CD4-positive, alpha-beta T cell treated with Interferon gamma for 1 hour (primary cell): Measurements from ENCODE around the gene ARID4B.
"Not testable (repeated sequence)": the region's sequence is repeated elsewhere in the genome, so short reads cannot be mapped to it uniquely, and the experiment has no call there.

ENCODE experiments used
- DNase-seq: peaks from one replicate; pipeline ENCODE4 v3.0.0-alpha.2; 2020

ARID4B gene

GRCh38 chr1:235329139-235329902 is 1.3 kb upstream of the ARID4B start:
- DNase-seq = peak; percentile 56

DNA sequence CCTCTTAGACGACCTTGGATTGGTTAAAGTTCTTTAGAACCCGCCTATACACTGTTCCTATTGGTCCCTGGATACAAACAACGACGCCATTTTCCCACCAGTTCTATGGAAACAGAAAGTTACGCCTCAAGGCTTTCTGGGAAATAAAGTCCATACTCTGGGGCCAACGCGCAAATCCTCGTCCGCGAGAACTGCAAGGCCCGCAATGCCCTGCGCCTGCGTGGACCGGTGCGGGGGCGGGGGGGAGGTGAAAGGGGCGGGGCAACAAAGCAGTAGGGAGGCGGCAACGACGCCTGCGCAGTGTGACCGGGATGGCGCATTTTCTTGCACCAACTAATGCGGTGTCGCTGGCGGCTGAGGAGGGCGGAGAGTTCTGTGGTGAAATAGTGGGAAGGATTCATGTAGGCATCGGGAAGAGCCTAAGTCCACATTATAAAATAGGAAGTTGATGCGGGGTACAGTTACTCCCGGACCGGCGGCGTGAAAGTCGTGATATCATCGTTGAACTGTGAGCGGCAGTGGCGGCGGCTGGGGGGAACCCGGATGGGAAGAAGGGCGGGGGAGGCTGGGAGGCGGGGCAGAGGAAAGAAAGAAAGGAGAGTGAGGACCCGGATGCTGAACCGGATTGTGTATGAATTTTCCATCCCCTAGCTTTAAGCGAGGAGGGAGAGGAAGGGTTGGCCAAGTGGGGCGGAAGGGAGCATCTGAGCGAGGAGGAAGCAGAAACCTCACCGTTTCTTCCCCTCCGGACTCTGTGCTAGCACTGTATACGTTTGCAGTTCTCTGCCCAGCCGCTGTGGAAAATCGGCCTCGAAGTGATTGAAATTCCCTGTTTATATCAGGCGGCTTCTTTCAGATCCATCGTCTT is 526 bp upstream of the ARID4B start, which contains the start of gene GGPS1:
Gene GGPS1 (plus strand): TSS at position 300 of the 868 bp plus-strand sequence. CDS start 6,695 bp downstream, outside the sequence.
- peak; percentile 98 for DNase-seq

GRCh38 chr1:235326719-235327558 is 1.0 kb downstream of the ARID4B start:
- peak; percentile 65 for DNase-seq

- DNase-seq = no peak
These were observed 2.1 kb downstream of the ARID4B start for GRCh38 chr1:235325854-235326253.

DNA sequence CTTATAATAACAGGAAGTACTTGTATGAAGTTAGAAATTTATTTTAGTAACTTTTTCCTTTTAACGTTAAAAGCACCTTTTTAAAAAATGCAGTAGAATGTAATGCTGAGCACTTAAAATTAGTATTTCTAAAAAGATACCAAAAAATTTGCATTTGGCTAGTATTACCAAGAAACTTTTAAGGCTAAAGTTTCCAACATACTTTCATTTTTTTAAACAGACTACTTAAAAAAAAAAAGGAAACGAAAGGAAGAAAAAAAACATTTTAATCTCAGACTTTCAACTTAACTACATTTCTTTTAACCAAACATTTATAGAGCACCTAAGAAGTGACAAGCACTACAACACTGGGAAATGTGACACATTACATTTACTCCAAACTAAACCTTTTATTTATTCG is 2.8 kb downstream of the ARID4B start:
- DNase-seq = no peak

GRCh38 chr1:235324296-235324695 is 3.7 kb downstream of the ARID4B start:
- no peak for DNase-seq

- no peak for DNase-seq
These were observed 7.3 kb downstream of the ARID4B start for GRCh38 chr1:235320521-235321179.

GRCh38 chr1:235319255-235319654 is 8.7 kb downstream of the ARID4B start:
- no peak for DNase-seq

GRCh38 chr1:235317168-235317567 is 10.8 kb downstream of the ARID4B start:
- DNase-seq = no peak

DNA sequence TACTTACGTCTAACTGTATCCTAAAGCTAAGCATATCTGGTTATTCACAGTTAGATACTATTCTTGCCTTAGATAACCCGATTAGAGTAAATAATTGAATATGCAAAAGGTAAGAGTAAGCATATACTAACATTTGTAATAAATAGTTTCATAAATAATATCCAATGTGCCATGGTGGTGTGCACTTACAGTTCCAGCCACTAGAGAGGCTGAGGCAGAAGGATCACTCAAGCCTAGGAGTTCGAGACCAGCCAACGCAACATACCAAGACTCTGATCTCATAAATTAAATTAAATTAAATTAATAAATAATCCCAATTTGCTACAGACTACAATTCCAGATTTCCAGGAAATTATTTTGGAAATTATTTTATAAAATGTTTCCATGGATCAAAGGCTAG is 12.2 kb downstream of the ARID4B start:
- no peak for DNase-seq

DNA sequence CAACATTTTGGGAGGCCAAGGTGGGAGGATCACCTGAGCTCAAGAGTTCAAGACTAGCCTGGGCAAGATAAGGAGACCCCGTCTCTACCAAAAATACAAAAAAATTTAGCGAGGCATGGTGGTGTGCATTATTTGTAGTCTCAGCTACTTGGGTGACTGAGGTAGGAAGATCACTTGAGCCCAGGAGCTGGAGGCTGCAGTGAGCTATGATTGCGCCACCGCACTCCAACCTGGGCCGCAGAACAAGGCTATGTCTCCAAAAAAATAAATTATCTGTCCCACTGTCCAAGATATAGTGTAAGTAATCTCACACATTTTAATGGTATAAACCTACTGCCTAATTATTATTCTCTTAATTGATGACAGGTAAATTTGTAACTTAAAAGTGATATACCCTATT is 12.8 kb downstream of the ARID4B start:
- DNase-seq = no peak

GRCh38 chr1:235313931-235314678 is 13.9 kb downstream of the ARID4B start:
- DNase-seq = no peak

- DNase-seq = no peak
These were observed 14.7 kb downstream of the ARID4B start for GRCh38 chr1:235313262-235313661.

DNA sequence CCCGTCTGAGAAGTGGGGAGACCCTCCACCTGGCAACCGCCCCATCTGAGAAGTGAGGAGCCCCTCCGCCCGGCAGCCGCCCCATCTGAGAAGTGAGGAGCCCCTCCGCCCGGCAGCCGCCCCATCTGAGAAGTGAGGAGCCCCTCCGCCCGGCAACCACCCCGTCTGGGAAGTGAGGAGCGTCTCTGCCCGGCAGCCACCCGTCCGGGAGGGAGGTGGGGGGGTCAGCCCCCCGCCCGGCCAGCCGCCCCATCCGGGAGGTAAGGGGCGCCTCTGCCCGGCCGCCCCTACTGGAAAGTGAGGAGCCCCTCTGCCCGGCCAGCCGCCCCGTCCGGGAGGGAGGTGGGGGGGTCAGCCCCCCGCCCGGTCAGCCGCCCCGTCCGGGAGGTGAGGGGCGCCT is 18.8 kb downstream of the ARID4B start:
- DNase-seq = not testable (repeated sequence)

DNA sequence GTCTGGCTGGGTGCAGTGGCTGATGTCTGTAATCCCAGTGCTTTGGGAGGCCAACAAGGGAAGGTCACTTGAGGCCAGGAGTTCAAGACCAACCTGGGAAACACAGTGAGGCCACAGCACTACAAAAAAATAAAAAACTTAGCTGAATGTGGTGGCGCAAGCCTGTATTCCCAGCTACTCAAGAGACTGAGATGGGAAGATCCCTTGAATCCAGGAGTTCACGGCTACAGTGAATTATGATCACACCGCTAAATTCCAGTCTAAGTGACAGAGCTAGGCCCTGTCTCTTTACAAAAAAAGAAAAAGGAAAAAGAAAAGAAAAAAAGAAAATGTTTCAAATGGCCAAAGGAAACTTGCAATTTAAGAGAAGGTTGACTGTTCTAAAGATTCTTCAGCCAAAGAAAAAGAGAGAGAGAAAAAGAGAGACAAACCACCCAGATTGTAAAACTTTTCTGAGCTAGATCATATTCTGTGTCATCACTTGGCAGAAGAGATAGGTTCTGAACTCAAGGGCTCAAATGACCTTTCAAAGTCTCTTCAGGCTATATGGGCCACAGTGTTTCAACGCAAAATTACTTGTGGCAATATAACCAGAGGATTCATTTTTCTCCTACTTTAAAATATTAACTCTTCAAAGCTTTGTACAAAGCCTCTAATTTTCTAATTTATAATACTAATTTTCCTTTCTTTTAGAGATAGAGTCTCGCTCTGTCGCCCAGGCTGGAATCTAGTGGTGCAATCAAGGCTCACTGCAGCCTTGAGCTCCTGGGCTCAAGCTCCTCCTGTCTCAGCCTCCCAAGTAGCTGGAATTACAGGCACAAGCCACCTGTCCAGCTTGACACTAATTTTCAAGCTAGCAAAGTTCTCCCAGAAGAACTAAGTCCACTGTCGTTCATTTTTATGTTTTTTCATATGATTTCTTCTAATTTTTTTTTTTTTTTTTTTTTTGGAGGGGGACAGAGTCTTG is 20.5 kb downstream of the ARID4B start:
- no peak for DNase-seq

GRCh38 chr1:235304549-235305451 is 23.2 kb downstream of the ARID4B start:
- DNase-seq = peak; percentile 34

DNA sequence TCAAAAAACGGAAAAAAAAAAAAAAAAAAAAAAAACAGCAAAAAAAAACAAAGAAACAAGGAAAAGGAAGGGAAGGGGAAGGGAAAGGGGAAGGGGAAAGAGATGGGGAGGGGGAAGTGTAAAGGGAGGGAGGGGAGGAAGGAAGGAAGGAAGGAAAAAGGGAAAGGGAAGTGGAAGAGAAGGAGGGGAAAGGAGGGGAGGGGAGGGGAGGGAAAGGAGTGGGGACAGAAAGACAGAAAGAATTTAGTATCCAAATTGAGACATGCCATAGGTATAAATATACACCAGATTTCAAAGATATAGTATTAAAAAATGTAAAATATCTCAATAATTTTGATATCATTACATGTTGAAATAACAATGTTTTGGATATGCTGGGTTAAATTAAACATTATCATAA is 25.8 kb downstream of the ARID4B start:
- DNase-seq = no peak

DNA sequence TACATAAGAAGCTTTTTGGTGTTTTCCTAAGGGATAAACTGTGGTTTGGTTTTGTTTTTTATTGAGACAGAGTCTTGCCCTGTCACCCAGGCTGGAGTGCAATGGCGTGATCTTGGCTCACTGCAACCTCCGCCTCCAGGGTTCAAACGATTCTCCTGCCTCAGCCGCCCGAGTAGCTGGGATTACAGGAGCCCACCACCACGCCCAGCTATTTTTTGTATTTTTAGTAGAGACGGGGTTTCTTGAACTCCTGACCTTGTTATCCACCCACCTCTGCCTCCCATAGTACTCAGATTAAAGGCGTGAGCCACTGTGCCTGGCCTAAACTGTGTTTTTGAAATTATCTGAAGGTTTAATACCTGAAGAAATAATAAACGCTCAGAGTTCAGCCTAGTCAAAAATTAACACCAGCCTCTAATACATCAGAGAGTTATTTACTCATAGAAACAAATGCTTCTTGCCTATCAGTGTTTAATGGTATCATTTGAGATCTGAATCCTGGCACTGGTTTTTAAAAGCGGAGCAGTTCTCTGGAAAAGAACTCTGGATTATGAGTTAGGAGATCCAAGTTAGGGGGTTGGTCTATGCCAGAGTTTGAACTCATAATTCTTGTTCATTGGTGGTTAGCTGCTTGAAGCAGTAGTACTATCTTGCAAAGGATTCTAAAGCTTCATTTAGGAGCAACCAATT is 28.7 kb downstream of the ARID4B start:
- DNase-seq = no peak

GRCh38 chr1:235298758-235299157 is 29.2 kb downstream of the ARID4B start:
- DNase-seq = no peak
